ENCODE data around the gene USHBP1. TPM values are rescaled to one million over a fixed set of nuclear protein-coding genes. Genes with fewer than 3 reads are reported as not detected.
"Not testable (repeated sequence)": the region's sequence is repeated elsewhere in the genome, so short reads cannot be mapped to it uniquely, and the experiment has no call there.

USHBP1 gene
- total and polyA plus RNA-seq, 9 donors, result 5.2 to 8.8 (median 6.3) TPM

GRCh38 chr19:17283504-17283996 is 19.0 kb upstream of the USHBP1 start:
- peaks cover 13% of the 10 kb centered on the region for H3K4me1 ChIP-seq (ENCODE audit: control insufficient read depth, insufficient read depth, low read length)
- no peak overlapping the region for H3K4me3 ChIP-seq (ENCODE audit: low read length)
- DNase-seq, result no peak
- peaks cover 15% of the 10 kb centered on the region for H3K27me3 ChIP-seq (ENCODE audit: control insufficient read depth, insufficient read depth, low read length)
- no peak overlapping the region for H3K27ac ChIP-seq (ENCODE audit: low read length)
- H3K36me3 ChIP-seq (ENCODE audit: control insufficient read depth, insufficient read depth, low read length), result peaks cover 8% of the 10 kb centered on the region
- no peaks in the 10 kb centered on the region for H3K9me3 ChIP-seq (replicated peaks; ENCODE audit: control insufficient read depth, low read depth, low read length)
- WGBS (ENCODE audit: insufficient coverage), result 95% methylated on average over 7 of the region's 7 CpGs

GRCh38 chr19:17282488-17283125 is 18.1 kb upstream of the USHBP1 start:
- Histone ChIP-seq H3K4me3 (ENCODE audit: low read length) (peak overlapping the region; percentile 25), H3K27ac (ENCODE audit: low read length) (no peak overlapping the region), H3K36me3 (ENCODE audit: control insufficient read depth, insufficient read depth, low read length) (peaks cover 12% of the 10 kb centered on the region), H3K4me1 (ENCODE audit: control insufficient read depth, insufficient read depth, low read length) (peaks cover 13% of the 10 kb centered on the region), H3K9me3 (replicated peaks; ENCODE audit: control insufficient read depth, low read depth, low read length) (no peaks in the 10 kb centered on the region), H3K27me3 (ENCODE audit: control insufficient read depth, insufficient read depth, low read length) (peaks cover 15% of the 10 kb centered on the region)
- DNase-seq, result peak; percentile 79
- WGBS (ENCODE audit: insufficient coverage), result 4% methylated on average over 45 of the region's 45 CpGs

DNA sequence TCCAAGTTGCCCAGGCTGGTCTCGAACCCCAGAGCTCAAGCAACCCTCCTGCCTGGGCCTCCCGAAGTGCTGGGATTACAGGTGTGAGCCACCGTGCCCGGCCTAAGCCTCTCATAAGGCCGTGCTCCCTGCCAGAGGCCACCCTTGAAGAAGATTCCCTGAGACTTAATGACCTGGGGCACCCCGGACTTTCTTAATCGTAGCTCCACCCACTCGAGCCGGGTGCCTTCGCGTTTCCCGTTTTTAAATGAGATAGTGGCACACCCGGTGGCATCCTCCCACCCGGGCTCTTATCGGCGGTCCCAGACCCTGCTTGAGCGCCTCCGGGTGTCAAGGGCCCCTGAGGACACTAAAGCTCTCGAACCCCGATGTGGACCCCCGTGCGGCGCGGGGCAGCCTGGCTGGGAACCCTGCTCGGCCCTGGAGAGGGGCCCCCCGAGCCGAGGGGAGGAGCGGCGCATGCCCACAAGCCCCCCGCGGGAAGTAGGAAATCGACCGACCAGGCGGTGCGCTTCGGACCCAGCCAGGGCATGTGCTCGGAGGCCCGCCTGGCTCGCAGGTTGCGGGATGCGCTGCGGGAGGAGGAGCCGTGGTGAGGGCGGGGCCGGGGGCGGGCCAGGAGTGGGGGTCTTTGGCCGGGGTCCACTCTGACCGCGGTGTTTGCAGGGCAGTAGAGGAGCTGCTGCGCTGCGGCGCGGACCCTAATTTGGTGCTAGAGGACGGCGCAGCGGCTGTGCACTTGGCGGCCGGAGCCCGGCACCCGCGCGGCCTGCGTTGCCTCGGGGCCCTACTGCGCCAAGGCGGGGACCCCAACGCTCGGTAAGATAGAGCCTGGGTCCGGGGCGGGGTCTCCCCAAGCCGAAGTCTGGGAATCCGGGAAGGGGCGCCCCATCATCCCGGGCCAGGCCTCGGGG is 17.1 kb upstream of the USHBP1 start, which contains the start of gene ANKLE1:
Gene ANKLE1 (plus strand): TSS at position 511 of the 914 bp plus-strand sequence. CDS start 20 bp downstream, at position 531.
- Histone ChIP-seq H3K27ac (ENCODE audit: low read length) (no peak within 1 kb of the TSS), H3K9me3 (replicated peaks; ENCODE audit: control insufficient read depth, low read depth, low read length) (no peaks in the 10 kb centered on the region), H3K4me1 (ENCODE audit: control insufficient read depth, insufficient read depth, low read length) (peaks cover 13% of the 10 kb centered on the region), H3K27me3 (ENCODE audit: control insufficient read depth, insufficient read depth, low read length) (peaks cover 15% of the 10 kb centered on the region), H3K4me3 (ENCODE audit: low read length) (peak within 1 kb of the TSS; percentile 34), H3K36me3 (ENCODE audit: control insufficient read depth, insufficient read depth, low read length) (peaks cover 19% of the 10 kb centered on the region)
- peak; percentile 40 for DNase-seq
- WGBS (ENCODE audit: insufficient coverage), result 6% methylated on average over 74 of the region's 75 CpGs

DNA sequence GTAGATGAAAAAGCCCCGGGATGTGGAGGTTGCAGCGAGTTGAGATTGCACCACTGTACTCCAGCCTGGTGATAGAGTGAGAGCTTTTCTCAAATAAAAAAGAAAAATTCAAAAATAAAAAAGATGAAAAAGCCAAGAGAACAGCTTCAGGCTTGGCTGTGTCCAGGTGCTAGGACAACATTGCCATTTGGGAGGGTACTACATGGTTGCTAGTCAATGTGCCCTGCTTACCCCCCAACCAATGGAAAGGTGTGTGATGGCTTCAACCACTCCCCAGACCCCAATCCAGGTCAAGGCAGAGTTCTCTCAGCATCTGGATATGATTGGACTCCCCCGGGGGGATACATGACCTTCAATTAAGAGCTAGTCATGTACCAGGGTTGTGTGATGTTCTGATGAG is 14.9 kb upstream of the USHBP1 start:
- peaks cover 15% of the 10 kb centered on the region for H3K27me3 ChIP-seq (ENCODE audit: control insufficient read depth, insufficient read depth, low read length)
- no peaks in the 10 kb centered on the region for H3K9me3 ChIP-seq (replicated peaks; ENCODE audit: control insufficient read depth, low read depth, low read length)
- H3K27ac ChIP-seq (ENCODE audit: low read length), result no peak overlapping the region
- 100% methylated on average over 1 of the region's 3 CpGs for WGBS (ENCODE audit: insufficient coverage)
- no peak overlapping the region for H3K4me3 ChIP-seq (ENCODE audit: low read length)
- peaks cover 40% of the 10 kb centered on the region for H3K36me3 ChIP-seq (ENCODE audit: control insufficient read depth, insufficient read depth, low read length)
- peaks cover 13% of the 10 kb centered on the region for H3K4me1 ChIP-seq (ENCODE audit: control insufficient read depth, insufficient read depth, low read length)
- no peak for DNase-seq

DNA sequence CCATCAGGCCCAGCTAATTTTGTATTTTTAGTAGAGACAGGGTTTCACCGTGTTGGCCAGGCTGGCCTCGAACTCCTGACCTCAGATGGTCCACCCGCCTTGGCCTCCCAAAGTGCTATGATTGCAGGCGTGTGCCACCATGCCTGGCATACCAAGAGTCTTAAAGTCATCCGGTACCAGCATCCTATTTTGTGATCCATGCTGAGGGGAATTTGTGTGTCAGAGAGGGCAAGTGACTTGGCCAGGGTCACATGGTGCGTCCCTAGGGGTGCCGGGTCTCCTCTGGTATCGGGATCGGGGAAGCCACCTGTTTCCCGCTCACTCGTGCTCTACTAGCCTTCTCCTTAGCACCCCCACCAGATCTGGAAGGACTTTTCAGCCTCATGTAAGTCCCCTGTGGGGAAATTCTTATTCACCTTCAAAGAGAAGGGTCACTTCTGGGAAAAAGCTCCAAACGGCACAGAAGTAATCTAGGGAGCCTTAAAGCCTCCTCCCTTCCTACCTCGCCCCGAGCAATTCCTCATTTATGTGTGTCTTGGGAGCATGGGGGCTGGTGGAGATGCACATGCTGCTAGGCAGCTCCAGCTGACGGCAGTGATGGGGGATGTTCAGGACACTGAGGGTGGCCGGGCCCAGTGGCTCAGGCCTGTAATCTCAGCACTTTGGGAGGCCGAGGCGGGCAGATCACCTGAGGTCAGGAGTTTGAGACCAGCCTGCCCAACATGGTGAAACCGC is 11.1 kb upstream of the USHBP1 start:
- 89% methylated on average over 7 of the region's 19 CpGs for WGBS (ENCODE audit: insufficient coverage)
- Histone ChIP-seq H3K4me3 (ENCODE audit: low read length) (no peak overlapping the region), H3K36me3 (ENCODE audit: control insufficient read depth, insufficient read depth, low read length) (peaks cover 69% of the 10 kb centered on the region), H3K27ac (ENCODE audit: low read length) (no peak overlapping the region), H3K9me3 (replicated peaks; ENCODE audit: control insufficient read depth, low read depth, low read length) (no peaks in the 10 kb centered on the region), H3K4me1 (ENCODE audit: control insufficient read depth, insufficient read depth, low read length) (no peaks in the 10 kb centered on the region), H3K27me3 (ENCODE audit: control insufficient read depth, insufficient read depth, low read length) (no peaks in the 10 kb centered on the region)
- no peak for DNase-seq

- DNase-seq; H3K27me3 ChIP-seq (ENCODE audit: control insufficient read depth, insufficient read depth, low read length); H3K4me3 ChIP-seq (ENCODE audit: low read length); H3K4me1 ChIP-seq (ENCODE audit: control insufficient read depth, insufficient read depth, low read length); H3K9me3 ChIP-seq (replicated peaks; ENCODE audit: control insufficient read depth, low read depth, low read length); H3K27ac ChIP-seq (ENCODE audit: low read length): not testable (repeated sequence)
- WGBS (ENCODE audit: insufficient coverage), result no CpG with 5 or more reads among the region's 3 CpGs
- H3K36me3 ChIP-seq (ENCODE audit: control insufficient read depth, insufficient read depth, low read length), result peaks cover 73% of the 10 kb centered on the region
These were observed 10.3 kb upstream of the USHBP1 start for GRCh38 chr19:17274892-17275291.

GRCh38 chr19:17268754-17269153 is 4.2 kb upstream of the USHBP1 start:
- Histone ChIP-seq H3K27me3 (ENCODE audit: control insufficient read depth, insufficient read depth, low read length) (no peaks in the 10 kb centered on the region), H3K4me3 (ENCODE audit: low read length) (no peak overlapping the region), H3K4me1 (ENCODE audit: control insufficient read depth, insufficient read depth, low read length) (peaks cover 15% of the 10 kb centered on the region), H3K27ac (ENCODE audit: low read length) (no peak overlapping the region), H3K36me3 (ENCODE audit: control insufficient read depth, insufficient read depth, low read length) (peaks cover 36% of the 10 kb centered on the region), H3K9me3 (replicated peaks; ENCODE audit: control insufficient read depth, low read depth, low read length) (no peaks in the 10 kb centered on the region)
- DNase-seq, result no peak
- WGBS (ENCODE audit: insufficient coverage), result 96% methylated on average over 11 of the region's 13 CpGs

DNA sequence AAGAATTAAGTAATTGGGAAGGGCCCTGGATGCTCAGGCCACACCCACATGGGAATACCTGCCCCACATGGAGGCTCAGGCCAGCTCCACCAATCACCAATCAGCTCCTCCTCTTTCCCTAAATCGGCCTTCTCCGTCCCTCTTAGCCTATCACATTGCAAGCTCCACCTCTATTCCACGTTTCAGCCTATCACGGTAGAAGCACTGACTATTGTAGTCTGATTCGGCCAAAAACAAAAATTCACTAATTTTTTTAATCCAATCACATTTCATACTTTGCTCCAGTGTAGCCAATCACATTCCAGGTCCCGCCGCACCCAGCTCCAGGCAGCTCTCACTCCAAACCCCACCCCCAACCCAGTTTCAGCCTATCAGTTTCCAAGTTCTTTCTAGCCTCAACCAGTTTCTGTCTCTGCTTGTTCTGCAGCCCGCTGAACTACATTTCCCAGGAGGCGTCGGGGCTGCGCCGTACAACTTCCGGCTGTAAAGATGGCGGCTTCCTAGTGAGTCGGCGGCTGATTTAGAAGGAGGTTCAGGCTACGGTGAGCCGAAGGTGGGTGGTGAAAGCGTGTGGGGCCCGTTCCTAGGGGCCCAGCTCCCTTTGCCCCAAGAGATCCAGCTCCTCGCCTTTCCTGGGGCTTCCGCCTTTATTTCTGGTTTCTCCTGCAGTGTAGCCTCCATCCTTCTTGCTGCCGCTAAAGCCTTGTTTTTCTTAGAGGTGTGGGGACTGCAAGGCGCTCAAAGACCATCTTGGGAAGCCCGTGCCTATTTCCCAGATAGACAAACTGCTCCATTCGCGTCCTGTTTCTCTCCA is 2.6 kb upstream of the USHBP1 start, which contains the start of gene BABAM1:
Gene BABAM1 (plus strand): TSS at position 469 of the 814 bp plus-strand sequence. CDS start 1,364 bp downstream, outside the sequence.
- H3K4me1 ChIP-seq (ENCODE audit: control insufficient read depth, insufficient read depth, low read length), result peaks cover 15% of the 10 kb centered on the region
- H3K36me3 ChIP-seq (ENCODE audit: control insufficient read depth, insufficient read depth, low read length), result peaks cover 27% of the 10 kb centered on the region
- DNase-seq, result peak; percentile 99
- peak within 1 kb of the TSS; percentile 83 for H3K4me3 ChIP-seq (ENCODE audit: low read length)
- no peaks in the 10 kb centered on the region for H3K27me3 ChIP-seq (ENCODE audit: control insufficient read depth, insufficient read depth, low read length)
- under 1% methylated on average over 21 of the region's 27 CpGs for WGBS (ENCODE audit: insufficient coverage)
- H3K27ac ChIP-seq (ENCODE audit: low read length), result peak within 1 kb of the TSS; percentile 89
- H3K9me3 ChIP-seq (replicated peaks; ENCODE audit: control insufficient read depth, low read depth, low read length), result no peaks in the 10 kb centered on the region

GRCh38 chr19:17266589-17266974 is 2.0 kb upstream of the USHBP1 start:
- DNase-seq, result no peak
- 76% methylated on average over 6 of the region's 12 CpGs for WGBS (ENCODE audit: insufficient coverage)
- Histone ChIP-seq H3K4me1 (ENCODE audit: control insufficient read depth, insufficient read depth, low read length) (peaks cover 15% of the 10 kb centered on the region), H3K27me3 (ENCODE audit: control insufficient read depth, insufficient read depth, low read length) (no peaks in the 10 kb centered on the region), H3K4me3 (ENCODE audit: low read length) (no peak overlapping the region), H3K36me3 (ENCODE audit: control insufficient read depth, insufficient read depth, low read length) (peaks cover 21% of the 10 kb centered on the region), H3K27ac (ENCODE audit: low read length) (peak overlapping the region; percentile 89), H3K9me3 (replicated peaks; ENCODE audit: control insufficient read depth, low read depth, low read length) (no peaks in the 10 kb centered on the region)
